ENCODE results near the gene STAC3.
A peak's percentile ranks its signal among the peaks of the same experiment; 100 is the strongest.

The STAC3 gene

DNA sequence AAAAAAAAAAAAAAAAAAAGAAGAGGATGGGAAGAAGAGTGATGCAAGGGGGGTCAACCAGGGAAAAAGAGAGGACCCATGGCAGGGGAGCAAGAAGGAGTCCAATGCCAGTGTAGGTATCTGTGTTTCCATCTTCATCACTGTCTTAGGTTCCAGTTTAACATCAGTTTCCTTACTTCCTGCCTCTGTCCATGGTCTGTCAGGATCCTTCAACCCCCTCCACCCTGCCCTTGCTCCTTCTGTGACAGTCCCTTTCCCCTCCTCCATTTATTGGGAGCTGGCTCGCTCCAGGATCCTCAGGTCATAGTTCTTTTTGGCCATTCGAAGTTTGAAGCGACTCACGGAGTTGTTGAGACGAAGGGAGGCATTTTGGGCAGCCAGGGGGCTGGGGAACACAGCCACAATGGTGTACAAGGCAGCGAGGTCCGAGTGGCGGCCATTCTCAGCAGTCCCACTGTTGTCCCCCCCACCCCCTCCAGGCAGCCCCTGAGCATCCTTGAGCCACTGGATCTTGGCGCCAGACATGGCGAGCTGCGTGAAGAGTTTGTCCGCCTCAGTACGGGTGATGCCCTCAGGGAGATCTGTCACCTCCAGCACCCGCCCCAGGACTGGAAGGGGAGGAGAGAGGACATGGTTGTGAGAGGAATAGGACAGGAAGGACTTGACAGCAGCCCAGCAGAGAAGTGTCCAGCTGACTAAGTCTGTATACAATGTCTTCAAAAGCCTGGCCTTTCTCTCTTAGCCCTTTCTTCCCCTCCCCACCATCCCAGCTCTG lies 3.7 kb upstream of the STAC3 start:
- DNase-seq (ENCODE audit: low read depth in 3 of 3): no peak

DNA sequence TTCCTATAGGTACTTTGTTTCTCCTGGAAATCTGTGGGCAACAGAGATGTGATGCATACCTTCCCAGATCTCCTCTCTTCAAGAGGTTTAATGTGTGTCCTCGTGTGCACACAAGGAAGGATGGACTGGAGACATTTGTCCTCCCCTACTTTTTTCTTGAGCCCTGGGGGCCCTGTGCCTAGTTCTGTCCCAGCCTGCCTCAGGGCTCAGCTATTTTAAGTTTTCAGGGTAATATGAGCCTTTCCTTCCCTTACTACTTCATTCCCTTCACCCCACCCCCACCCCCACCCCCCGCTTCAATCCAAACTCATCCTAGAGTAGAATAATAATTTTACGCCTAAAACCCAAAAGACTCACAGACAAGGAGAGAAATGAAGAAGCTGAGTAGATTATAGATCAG lies 446 bp downstream of the STAC3 start:
- DNase-seq (ENCODE audit: low read depth in 3 of 3): no peak

DNA sequence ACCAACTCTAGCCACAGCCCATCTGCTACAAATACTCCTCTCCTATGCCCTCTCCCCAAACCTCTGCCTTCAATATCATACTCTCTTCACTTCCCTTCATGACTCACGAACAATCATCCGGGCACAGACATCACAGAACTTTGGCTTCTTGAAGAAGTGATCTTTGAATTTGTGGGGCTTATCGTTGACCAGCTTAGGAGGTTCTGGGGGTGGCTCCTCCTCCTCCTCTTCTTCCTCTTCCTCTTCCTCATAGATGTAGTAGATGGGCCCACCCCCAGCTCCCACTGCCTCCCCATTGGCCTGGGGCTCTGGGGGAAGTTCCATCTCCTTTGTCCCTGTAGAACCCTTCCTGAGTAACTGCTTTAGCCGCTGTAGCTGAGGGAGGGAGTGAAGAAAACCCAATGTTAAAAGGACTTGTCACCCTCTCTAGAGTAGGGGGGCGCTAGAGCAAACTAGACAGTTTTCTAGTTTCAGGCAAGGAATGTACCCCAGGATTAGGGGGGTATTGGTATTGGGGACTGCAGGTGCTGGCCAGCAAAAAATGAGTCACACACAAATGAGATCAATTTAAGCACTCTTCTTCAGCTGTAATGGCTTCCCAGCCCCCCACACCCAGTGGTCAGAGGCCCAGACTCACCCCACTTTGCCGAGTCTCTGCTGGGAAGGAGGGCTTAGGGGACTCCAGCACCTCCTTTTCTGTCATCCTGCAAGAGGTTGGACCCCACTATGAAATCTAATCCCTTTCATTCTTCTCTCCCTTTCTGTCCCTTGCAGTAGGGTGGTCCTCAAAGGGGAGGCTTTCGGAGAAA lies 1.8 kb downstream of the STAC3 start:
- DNase-seq (ENCODE audit: low read depth in 3 of 3): no peak

DNA sequence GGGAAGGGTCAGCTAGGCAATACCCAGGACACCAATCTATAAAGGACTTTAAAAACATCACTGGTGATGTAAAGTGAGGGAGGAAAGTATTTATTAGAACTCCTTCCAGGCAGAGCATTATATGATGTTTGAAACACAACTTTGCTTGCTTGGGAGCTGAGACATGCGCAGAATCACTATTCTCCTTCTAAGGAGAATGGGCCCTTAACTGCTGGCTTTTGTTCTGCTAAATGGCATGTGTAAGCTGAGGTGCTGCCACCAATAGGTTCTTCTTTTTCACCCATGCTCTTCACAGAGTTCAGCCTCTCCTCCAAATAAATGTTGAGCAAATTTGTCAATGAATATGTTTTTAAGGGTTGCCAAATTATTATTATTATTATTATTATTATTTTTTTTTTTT lies 3.9 kb downstream of the STAC3 start:
- no peak for DNase-seq (ENCODE audit: low read depth in 3 of 3)

DNA sequence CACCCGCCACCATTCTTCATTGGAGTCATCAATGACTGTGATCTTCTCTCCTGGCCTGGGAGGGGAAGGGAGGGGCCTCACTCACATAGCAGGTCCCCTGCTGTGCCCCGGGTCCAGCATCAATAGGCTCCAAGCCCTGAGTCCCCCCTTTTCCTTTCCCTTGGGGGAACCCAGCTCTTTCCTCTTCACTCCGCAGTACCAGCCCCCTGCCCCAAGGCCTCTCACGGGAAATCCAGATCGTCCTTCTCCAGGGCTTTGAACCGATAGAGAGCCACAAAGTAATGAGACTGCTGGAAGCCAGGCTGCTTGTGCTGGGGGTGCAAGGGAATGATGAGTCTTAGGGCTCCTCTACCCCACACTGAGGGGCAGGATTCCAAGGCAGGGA lies 6.7 kb downstream of the STAC3 start:
- no peak for DNase-seq (ENCODE audit: low read depth in 3 of 3)

DNA sequence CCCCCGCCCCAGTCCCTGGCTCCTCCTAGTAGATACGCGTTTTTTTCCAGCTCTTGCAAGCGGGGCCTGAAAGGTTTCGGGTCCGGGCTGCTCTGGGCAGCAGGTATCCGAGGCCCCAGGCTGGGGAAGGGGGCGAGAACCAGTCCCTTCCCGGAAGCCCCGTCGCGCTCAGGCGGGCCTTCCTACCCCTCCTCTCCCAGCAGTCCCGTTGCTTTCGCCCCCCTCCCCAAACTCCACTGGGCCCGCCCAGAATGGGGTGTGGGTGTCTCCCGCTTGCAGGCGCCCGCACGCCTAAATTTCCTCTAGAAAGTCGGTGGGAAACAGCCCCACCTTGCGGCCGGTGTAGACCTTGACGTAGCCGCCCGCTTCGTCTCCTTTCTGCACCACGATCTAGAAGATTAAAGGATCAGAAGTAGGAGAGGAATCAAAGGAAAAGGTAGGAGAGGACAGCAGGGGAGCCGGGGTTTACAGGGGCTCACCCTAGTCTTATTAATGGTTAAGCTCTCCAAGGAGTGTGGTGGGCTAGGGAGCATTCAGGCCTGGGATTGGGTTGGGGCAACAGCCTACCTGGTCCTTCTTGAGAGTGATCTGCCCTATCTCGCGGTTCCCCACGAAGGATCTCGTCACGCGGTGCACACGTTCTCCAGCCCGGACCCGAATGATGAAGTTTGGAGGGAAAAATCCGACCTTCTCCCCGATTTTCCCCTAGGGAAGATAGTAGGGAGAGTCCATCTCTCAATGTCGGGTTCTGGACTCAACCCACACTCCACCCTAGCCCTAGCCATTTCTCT lies 7.3 kb downstream of the STAC3 start:
- DNase-seq (ENCODE audit: low read depth in 3 of 3): peak; percentile 65 to 79 (median 67)

DNA sequence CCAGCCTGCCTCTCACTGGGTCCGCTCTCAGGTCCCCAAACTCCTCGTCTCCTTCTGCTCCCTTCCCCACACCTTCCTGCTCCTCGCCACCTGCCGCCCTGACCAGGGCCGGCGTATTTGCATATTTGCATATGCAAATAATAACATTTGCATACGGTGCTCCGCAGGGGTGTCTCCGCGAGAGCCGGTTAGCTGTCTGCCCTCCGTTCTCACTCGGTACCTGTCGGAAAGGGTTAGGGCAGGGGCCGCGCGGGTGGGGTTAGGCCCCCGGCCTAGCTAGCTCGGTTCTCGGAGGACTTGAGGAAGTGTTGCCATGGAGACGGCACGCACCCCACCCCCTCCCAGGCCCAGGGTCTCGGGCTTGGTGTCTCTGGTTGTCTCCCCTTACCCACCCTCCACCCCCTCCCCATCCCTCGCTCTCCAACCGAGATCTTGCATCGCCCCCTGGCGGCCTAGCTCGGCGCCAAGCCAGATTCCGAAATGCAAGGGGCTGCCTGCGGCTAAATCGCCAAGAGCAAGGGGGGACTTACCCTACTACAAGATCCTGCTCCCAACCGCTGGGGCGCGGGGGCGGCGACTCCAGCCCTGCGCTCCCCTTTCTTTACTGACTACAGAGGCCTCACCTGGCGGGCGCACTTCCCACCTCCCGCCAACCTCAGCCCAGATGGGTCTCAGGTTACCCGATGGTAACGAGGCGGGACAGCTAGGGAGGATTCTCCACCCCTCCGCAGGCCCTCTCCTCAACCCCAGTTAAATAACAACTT lies 8.1 kb downstream of the STAC3 start:
- peak in 2 of 3 experiments; percentile 43 to 56 for DNase-seq (ENCODE audit: low read depth in 3 of 3)

DNA sequence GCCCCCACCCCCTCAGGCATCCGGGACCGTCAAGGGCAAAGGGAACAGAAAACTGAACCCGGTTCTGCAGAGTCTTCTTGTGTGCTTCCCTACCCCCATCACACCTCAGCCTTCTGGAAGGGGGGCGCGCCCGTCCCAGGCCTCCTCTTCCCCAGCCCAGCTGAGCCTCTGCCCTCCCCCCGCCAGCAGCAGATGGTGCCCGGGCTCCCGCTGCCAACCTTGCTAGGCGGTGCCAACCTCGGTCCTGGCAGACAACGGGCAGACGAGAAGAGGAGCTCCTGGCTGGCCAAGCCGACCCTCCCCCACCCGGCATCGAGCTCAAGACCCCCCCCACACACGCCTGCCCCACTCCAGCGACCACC lies 8.7 kb downstream of the STAC3 start:
- DNase-seq (ENCODE audit: low read depth in 3 of 3): no peak

DNA sequence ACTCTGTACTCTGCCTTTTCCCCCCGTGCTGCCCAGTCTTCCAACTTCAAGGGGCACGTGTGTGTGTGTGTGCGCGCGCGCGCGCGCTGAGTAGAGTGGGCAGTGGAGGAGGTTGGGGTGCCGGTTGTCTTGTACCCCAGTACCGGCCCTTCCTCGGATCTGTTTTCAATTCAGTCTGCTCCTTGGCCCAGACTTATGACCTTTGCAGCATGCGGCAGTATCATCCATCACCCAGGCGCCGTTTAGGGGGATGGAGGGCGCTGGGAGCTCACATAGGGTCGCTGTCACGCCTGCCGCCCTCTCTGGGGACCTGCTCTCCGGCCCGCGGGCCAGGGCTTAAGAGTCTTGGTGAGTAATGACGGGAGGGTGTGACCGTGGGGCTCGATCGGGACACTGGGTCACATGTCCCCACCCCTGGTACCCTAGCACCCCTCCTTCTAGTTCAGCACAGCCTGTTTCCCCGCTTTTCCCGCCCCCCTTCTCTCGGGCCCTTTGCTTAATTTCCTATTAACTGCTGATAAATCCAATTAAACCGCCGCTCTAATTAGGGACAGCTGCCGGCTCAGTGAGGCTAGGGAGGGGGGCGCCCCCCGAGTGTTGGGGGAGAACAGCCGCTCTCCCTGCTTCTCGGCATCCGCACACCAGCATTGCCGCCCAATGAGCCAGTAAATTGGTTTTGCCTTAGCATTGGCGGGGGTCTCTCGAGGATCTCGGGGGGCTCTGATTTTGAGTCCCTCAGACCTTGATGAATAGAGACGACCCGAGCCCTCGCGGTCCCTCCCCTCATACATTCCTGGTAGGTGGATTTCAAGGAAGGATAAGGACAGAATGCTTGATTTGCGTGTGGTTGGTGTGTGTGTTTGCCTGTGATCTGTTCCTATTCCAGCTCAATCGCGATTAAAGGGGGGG lies 9.3 kb downstream of the STAC3 start:
- no peak for DNase-seq (ENCODE audit: low read depth in 3 of 3)

DNA sequence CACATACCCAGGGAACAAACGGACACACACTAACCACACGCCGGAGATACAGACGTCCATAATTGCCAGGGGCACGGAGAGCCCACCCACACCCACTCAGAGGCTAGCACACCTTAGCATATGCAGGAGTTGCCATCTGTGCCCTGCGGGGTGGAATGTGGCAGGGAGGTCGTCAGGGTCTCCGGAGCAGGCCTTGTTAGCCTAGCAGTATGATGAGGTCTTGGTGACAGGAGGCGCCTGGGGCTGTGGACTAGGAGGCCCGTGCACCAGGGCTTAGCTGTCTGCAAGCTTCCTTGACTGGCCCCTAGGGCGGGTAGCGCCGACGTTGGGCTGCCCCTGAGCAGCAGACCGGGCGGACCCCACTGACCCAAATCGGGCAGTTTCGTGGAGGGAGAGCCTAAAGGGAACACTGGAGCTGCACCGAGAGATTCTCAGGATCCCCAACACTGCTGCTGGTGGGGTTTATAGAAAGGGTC lies 10.0 kb downstream of the STAC3 start:
- no peak for DNase-seq (ENCODE audit: low read depth in 3 of 3)

DNA sequence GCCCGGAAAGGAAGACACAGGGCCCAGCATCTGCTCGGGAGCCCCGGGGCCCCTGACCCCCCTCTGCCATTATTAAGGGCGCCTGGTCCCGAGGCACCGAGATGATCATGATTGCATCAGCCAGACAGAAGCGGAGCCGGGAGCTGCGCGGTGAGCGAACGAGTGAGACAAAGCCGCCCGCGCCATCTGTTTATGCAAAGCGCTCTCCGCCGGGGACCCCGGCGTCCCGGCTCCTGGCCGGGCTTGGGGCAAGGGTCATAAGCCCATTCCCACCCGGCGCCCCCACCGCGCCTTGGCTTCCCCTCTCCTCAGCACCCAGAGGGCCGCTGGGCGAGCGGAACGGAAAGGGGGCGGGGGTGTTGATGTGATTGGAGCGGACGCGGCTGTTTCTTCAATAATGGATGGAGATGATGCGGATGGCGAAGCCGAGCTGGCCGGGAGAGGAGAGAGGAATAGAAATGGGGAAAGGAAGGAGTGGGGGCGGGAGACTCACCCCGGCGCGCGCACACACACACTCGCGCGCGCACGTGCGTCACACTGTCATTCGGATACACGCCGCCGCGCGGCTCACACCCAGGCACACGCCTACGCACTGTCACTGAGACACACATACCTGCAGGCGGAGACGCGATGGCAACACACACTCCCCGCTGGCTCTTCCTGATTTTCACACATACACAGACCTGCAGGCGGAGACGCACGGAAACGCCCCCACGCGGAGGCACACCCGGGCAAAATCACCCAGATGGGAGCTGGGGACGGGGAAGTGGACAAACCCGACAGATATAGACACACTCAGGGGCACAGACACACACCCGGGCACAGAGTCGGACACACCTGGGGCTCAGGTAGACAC lies 10.7 kb downstream of the STAC3 start:
- DNase-seq (ENCODE audit: low read depth in 3 of 3): peak in 2 of 3 experiments; percentile 72 to 81

DNA sequence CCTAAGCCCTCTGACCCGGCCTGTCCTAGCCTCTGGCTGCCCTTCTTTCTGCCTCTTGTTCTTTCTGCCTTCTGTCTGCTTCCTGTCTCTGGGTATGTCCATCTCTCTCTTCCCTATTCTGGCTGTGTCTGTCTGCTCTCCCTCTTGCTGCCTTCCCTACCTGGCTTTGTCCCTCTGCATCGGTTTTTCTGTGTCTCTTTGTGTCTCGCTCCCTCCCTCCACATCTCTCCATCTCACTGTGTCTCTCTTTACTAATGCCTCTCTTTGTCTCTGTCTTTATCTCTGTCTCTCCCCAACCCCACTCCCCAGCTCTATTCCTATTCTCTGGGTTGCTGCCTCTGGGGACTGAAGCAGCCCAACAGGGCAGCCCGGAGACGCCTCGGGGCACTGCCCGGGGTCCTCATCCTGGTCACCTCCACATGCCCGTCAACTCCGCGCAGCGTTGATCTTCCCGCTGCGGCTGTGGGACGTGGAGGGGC lies 11.4 kb downstream of the STAC3 start:
- DNase-seq (ENCODE audit: low read depth in 3 of 3): no peak

DNA sequence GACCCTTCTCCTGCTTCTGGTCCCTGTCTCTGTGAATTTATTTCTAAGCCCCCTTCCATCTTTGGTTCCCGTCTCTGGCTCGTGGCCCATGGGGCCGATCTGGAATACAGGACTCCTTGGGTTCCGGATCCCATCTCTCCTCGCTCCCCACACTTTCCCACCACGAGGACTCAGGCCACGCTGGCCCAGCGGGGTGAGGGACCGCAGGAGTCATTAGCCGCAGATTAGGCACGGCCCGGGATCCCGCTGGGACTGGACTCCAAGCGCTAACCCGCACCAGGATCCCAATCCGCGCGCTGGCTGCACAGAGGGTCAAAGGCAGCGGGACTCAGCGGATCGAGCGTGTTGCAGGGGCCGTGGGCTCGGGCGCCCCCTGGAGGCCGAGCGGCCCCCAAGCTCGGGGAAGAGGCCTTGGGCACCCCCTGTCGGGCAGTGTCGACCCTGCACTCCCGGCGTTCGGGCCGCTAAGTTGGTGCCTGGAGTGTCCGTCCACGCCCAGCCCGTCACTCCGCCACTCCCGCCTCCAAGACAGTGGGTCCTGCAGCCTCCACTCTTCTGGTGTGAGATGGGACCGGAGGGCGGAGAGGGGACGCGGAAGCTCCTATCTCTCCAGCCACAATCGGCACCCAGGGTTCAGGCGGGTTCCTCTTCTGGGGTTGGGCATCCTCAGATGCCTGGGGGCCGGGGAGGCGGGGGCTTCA lies 12.0 kb downstream of the STAC3 start:
- DNase-seq (ENCODE audit: low read depth in 3 of 3): peak; percentile 73 to 89 (median 75)

DNA sequence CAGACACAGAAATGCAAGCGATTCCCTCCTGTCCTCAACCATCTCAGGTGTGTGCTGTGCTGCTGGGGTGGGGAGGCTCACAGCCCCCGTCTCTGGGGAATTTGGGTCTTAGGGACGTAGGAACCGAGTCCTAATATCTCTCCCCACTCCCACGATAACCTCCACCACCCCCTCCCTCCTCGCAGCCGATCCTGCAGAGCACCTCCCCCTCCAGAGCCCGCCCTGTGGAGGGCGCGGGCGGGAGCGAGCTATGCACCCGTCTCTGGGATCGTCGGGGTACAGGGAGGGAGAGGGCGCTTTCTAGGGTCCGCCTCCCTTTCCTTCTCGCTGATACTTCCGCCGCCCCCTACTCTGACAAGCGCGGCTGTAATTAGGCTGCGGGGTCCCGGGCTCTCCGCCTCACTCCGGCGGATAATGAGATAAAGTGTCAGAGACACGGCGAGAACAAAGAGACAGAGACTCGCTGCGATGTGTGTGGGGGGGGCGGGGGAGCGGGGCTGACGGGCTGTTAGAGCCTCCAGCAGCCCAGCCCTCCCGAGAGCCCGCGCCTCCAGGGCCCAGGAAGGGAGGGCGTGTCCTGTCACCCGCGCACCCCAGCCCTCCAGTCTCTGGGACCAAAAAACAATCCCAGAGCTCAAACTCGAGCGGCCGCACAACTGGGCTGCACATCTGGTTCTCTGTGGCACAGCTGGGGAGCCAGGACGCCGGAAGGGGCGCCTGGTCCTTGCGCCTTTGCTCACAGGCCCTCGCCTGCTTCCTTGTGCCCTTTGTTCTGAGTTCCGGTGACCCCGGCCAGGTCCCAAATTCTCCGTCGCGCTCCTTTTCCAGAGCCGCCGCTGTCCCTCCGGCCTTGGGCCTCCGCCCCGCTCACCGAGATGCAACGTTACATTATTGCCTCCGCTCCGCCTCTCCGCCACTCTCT lies 12.8 kb downstream of the STAC3 start:
- no peak for DNase-seq (ENCODE audit: low read depth in 3 of 3)

DNA sequence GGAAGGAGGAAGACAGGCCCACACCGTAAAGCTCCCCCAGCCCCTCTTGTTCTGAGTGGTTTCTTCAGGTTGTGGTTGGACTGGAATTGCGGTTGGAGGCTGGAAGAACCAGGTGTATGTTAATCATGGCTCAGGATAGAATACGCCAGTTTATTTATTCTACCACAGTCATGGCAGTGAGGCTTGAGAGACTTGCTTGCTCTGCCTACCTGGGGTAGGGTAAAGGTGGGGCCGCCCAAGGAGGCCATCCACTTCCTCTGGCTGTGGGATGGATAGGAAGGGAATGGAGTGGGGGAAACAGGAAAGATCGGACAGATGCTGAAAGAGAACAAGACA lies 13.4 kb downstream of the STAC3 start:
- no peak for DNase-seq (ENCODE audit: low read depth in 3 of 3)

DNA sequence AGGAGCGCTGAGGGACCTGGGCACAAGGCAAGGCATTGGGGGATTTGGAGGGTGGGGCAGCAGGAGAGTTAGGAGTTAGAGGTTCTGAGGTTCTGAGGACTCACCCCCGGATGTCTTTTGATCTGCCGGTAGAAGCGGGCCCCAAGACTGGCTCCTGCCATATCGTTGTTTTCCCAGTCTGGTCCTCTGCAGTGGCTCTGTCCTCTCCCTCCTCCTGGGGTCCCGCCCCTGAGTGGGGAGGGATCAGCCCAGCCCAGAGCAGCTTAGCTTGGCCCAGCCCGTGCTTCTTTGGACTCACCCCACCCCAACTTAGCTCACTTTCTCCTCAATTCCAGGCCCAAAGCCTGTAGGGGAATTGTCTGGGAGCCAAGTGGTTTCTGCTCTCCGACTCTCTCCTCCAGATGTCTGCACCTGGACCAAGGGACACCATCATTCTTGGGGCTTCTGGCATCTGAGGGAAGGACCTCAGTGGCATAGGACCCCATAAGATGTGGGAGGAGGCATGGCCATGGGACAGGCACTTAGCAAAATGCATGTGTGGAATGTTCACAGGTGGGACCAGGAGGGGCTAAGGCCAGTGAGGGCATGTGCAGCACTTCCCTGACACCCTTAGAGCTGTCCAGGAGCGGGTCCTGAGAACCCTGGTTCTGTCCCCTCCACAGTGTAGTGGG lies 13.9 kb downstream of the STAC3 start:
- no peak for DNase-seq (ENCODE audit: low read depth in 3 of 3)

DNA sequence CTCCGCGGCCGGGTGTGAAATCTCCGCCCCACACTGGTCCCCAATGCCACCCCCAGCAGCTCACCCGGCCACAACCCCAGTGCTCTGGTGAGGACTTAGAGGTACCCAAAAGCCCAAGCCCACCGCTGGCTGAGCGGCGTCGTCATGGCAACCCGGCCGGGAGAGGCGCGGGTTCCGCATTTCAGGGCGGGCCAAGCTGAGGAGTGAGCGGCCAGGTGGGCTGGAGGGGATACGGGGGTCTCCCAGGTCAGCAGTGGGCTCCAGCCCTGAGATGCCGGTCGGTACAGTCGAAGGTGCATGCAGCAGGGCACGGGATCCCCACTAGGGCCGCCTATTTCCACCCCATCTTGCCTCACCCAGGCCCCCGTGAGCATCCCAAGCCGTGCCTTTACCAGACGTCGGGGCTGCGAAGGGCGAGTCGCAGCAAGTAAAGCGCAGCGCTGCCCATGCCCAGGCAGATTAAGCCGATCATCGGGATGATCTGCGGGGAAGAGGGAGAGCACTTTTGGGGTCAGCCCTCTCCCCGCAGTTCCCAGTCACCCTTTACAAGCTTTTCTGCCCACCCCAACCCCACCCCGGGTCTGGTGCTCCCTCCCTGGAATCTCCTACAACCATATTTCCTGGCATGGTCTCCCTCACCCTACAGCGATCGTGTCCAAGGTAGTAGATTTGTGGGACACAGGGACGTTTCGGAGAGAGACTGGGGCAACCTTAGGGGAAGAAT lies 14.6 kb downstream of the STAC3 start:
- DNase-seq (ENCODE audit: low read depth in 3 of 3): no peak
